A549 (cell line): ENCODE results near the gene SIVA1. TPM values are rescaled to one million over a fixed set of nuclear protein-coding genes. Genes with fewer than 3 reads are reported as not detected.

Experiments used
- ATAC-seq, 2 experiments: fragments of 200-7000 bp in 1 of 2; fragments of >200 bp in 1 of 2; cut with Nextera tagmentation in 1 of 2; cut with Tn5 transposase in 1 of 2; 3 replicates each; pipeline versions ENCODE4 v1.8.0 to v1.9.1; 2018 to 2020; ENCODE audit warnings: mild to moderate bottlenecking in 1 of 2, moderate library complexity in 1 of 2
- CTCF ChIA-PET: fragments of 300-600 bp; sonication (Branson Sonifier 250); formaldehyde crosslinking; extraction: SDS; loops from one replicate; lab custom pipeline; 2021; ENCODE audit warnings: antibody characterized with exemption, inconsistent platforms; lab: Yijun Ruan, JAX
- POLR2A ChIA-PET: fragments of 350-600 bp; formaldehyde crosslinking; extraction: SDS; loops from one replicate; lab custom pipeline; 2021; ENCODE audit warnings: antibody characterized with exemption, inconsistent platforms; lab: Yijun Ruan, JAX
- DNase-seq, 2 experiments: peaks; one replicate each; pipeline versions ENCODE4 v3.0.0 to v3.0.0-alpha.2; 2011 to 2016; ENCODE audit warnings: low read depth in 1 of 2, low spot score in 1 of 2
- FAIRE-seq: peaks from 2 replicates; lab custom pipeline; 2011; peaks lifted over from hg19 to GRCh38; lab: Jason Lieb, UNC
- H3K27ac ChIP-seq, 2 experiments: fragments of >200 bp; sonication (Bioruptor Twin); formaldehyde crosslinking; 3 replicates each; pipeline ENCODE4 v1.5.1; 2016 to 2017
- H3K4me1 ChIP-seq: fragments of >200 bp; sonication (Bioruptor Twin); formaldehyde crosslinking; 3 replicates; pipeline ENCODE4 v1.6.1; 2016
- H3K4me2 ChIP-seq: fragments of >200 bp; sonication (Bioruptor Twin); formaldehyde crosslinking; 3 replicates; pipeline ENCODE4 v1.6.1; 2016
- H3K4me3 ChIP-seq: fragments of >200 bp; sonication (Bioruptor Twin); formaldehyde crosslinking; 3 replicates; pipeline ENCODE4 v1.5.1; 2016
- H3K9me3 ChIP-seq: fragments of >200 bp; sonication (Bioruptor Twin); formaldehyde crosslinking; 3 replicates; pipeline ENCODE4 v1.6.1; 2016
- BCL3 ChIP-seq: fragments of >200 bp; sonication (Bioruptor Twin); formaldehyde crosslinking; IDR thresholded peaks from 3 replicates; pipeline ENCODE4 v1.6.1; 2016
- CBX8 ChIP-seq: fragments of 200-600 bp; sonication (generic); IDR thresholded peaks from 2 replicates; pipeline ENCODE4 v1.6.1; 2016
- CEBPB ChIP-seq, 2 experiments: fragments of >200 bp in 1 of 2; sonication (Bioruptor Twin) in 1 of 2; formaldehyde crosslinking in 1 of 2; IDR thresholded peaks; 2 replicates each; pipeline ENCODE4 v1.6.1; 2012 to 2016
- CHD2 ChIP-seq: fragments of 150-350 bp; IDR thresholded peaks from 2 replicates; pipeline ENCODE4 v1.6.1; 2014; ENCODE audit warnings: low read length; ENCODE audit not compliant: partially characterized antibody
- CHD4 ChIP-seq: fragments of 200-600 bp; sonication (generic); IDR thresholded peaks from 2 replicates; pipeline ENCODE4 v1.6.1; 2016; ENCODE audit warnings: antibody characterized with exemption, mild to moderate bottlenecking, borderline replicate concordance
- E2F6 ChIP-seq: IDR thresholded peaks from 2 replicates; pipeline ENCODE4 v1.6.1; 2012; ENCODE audit warnings: low read depth, borderline replicate concordance
- EHMT2 ChIP-seq: fragments of 200-600 bp; sonication (generic); IDR thresholded peaks from 2 replicates; pipeline ENCODE4 v1.6.1; 2016; ENCODE audit warnings: antibody characterized with exemption, low read depth, mild to moderate bottlenecking, moderate library complexity
- FOSB ChIP-seq: fragments of 250-450 bp; sonication (Bioruptor Pico); IDR thresholded peaks from 2 replicates; pipeline ENCODE4 v1.5.0; 2020; ENCODE audit warnings: mild to moderate bottlenecking, moderate library complexity
- FOSL2 ChIP-seq, 2 experiments: fragments of 450-650 bp in 1 of 2; fragments of >200 bp in 1 of 2; sonication (Bioruptor Twin) in 1 of 2; formaldehyde crosslinking; IDR thresholded peaks; 2 replicates each; pipeline versions ENCODE4 v1.5.0 to v1.6.1; 2016 to 2020; ENCODE audit warnings: mild to moderate bottlenecking in 1 of 2, moderate library complexity in 1 of 2
- GATA3 ChIP-seq: IDR thresholded peaks from 2 replicates; pipeline ENCODE4 v1.6.1; 2012; ENCODE audit warnings: borderline replicate concordance
- HDAC2 ChIP-seq: fragments of 200-600 bp; sonication (generic); IDR thresholded peaks from 2 replicates; pipeline ENCODE4 v1.6.1; 2016
- HEYL ChIP-seq: fragments of 250-450 bp; sonication (Bioruptor Pico); IDR thresholded peaks from 2 replicates; pipeline ENCODE4 v1.8.0; 2021; ENCODE audit warnings: mild to moderate bottlenecking, moderate library complexity
- HOXB13 ChIP-seq: fragments of 250-450 bp; sonication (Bioruptor Pico); IDR thresholded peaks from 2 replicates; pipeline ENCODE4 v1.5.0; 2020; ENCODE audit warnings: low read depth, mild to moderate bottlenecking, moderate library complexity
- JUN ChIP-seq, 2 experiments: fragments of >200 bp; sonication (Bioruptor Twin); formaldehyde crosslinking; IDR thresholded peaks; 2 replicates in 1 of 2; 3 replicates in 1 of 2; pipeline ENCODE4 v1.6.1; 2016 to 2017
- JUNB ChIP-seq: fragments of >200 bp; sonication (Bioruptor Twin); formaldehyde crosslinking; IDR thresholded peaks from 2 replicates; pipeline ENCODE4 v1.6.1; 2016
- KDM1A ChIP-seq: fragments of 200-600 bp; sonication (generic); IDR thresholded peaks from 2 replicates; pipeline ENCODE4 v1.6.1; 2016; ENCODE audit warnings: low read depth, mild to moderate bottlenecking
- NFE2L2 ChIP-seq: fragments of 150-350 bp; conservative IDR thresholded peaks from 2 replicates; pipeline ENCODE4 v1.6.1; 2014; ENCODE audit warnings: low read length
- NR3C1 ChIP-seq: fragments of >200 bp; sonication (Bioruptor Twin); formaldehyde crosslinking; IDR thresholded peaks from 3 replicates; pipeline ENCODE4 v1.6.1; 2017
- RARB ChIP-seq: fragments of 250-450 bp; sonication (Bioruptor Pico); IDR thresholded peaks from 2 replicates; pipeline ENCODE4 v1.8.0; 2021; ENCODE audit warnings: mild to moderate bottlenecking, moderate library complexity
- RCOR1 ChIP-seq: fragments of 150-350 bp; IDR thresholded peaks from 2 replicates; pipeline ENCODE4 v1.6.1; 2014; ENCODE audit warnings: antibody characterized with exemption, low read length, low read depth
- RFX5 ChIP-seq: fragments of 450-650 bp; IDR thresholded peaks from 2 replicates; pipeline ENCODE4 v1.7.1; 2014; ENCODE audit warnings: antibody characterized with exemption, mild to moderate bottlenecking, moderate library complexity
- RNF2 ChIP-seq: fragments of 200-600 bp; sonication (generic); IDR thresholded peaks from 2 replicates; pipeline ENCODE4 v1.6.1; 2016; ENCODE audit warnings: low read depth, mild to moderate bottlenecking, antibody characterized with exemption, moderate library complexity, borderline replicate concordance
- SMC3 ChIP-seq: fragments of >200 bp; sonication (Bioruptor Twin); formaldehyde crosslinking; IDR thresholded peaks from 3 replicates; pipeline ENCODE4 v1.6.1; 2018; ENCODE audit warnings: inconsistent platforms
- ZNF302 ChIP-seq: fragments of 250-450 bp; sonication (Bioruptor Pico); IDR thresholded peaks from 2 replicates; pipeline ENCODE4 v1.9.0; 2021; ENCODE audit warnings: inconsistent platforms, mild to moderate bottlenecking, moderate library complexity
- WGBS: methylation state at CpG from one replicate; pipeline ENCODE4 v1.1.6; 2017; ENCODE audit errors: missing lambda C conversion rate; 5-methylcytosine and 5-hydroxymethylcytosine counted together
- polyA plus RNA-seq, 4 experiments: library from polyadenylated mRNA; depleted of rRNA in 3 of 4; stranded (reverse); fragments of >200 nt; fragmentation: RNase III in 1 of 4; extraction: RNeasy Plus Mini Kit Qiagen cat#74134 plus additional on column Dnase treatment in 1 of 4; gene quantifications; 2 replicates in 3 of 4; 3 replicates in 1 of 4; pipeline ENCODE4 v1.2.3, GENCODE V29; 2011 to 2017
- TF ChIP-seq, protein P1 (sequence below): fragments of 250-450 bp; sonication (Bioruptor Pico); IDR thresholded peaks from 2 replicates; pipeline ENCODE4 v1.5.0; 2021; ENCODE audit warnings: mild to moderate bottlenecking, moderate library complexity, borderline replicate concordance
- TF ChIP-seq, protein P2 (sequence below): fragments of 250-450 bp; sonication (Bioruptor Pico); IDR thresholded peaks from 2 replicates; pipeline ENCODE4 v1.5.0; 2020; ENCODE audit warnings: low read depth, mild to moderate bottlenecking, moderate library complexity
- TF ChIP-seq, protein P3 (sequence below): fragments of >200 bp; sonication (Bioruptor Twin); formaldehyde crosslinking; IDR thresholded peaks from 2 replicates; pipeline ENCODE4 v1.6.1; 2016

SIVA1 gene
- polyA plus RNA-seq, 2 of the 4 experiments (the other 2 are of a cell fraction), result 90.0 to 169 TPM

DNA sequence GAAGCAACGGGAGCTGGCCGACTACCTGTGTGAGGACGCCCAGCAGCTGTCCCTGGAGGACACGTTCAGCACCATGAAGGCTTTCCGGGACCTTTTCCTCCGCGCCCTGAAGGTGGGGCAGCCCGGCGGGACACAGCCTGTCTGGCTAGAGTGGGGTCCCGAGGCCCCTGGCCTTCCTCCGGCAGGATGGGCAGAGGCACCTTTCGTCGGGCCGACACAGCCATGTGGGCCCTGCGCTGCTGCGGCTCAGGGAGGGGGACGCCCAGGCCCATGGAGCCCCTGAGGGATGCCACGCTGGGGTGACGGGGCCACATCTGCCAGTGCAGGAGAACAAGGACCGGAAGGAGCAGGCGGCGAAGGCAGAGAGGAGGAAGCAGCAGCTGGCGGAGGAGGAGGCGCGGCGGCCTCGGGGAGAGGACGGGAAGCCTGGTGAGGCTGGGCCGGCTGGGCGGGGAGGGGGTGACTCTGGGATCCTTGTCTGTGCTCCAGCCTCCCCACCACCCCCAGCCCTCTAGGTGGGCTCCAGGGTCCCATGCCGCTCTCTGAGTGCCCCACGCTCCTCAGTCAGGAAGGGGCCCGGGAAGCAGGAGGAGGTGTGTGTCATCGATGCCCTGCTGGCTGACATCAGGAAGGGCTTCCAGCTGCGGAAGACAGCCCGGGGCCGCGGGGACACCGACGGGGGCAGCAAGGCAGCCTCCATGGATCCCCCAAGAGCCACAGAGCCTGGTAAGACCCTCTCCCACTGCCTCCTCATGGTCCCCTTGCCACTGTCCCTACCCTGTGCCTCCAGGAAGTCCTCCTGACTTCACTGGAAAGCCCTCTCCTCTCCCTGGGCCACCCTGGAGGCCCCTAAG lies 39.8 kb upstream of the SIVA1 start:
- ChIA-PET CTCF (interaction anchor here (1.0 to 13.0 kb wide), 6 partner anchors 11 to 109 kb away, joined by 3 to 110 read pairs (median 4); partner anchors contain the start of gene ADSS1), POLR2A (no interaction called here)
- TF ChIP-seq CEBPB (IDR thresholded peaks at IDR 0.05) (no peak), FOSL2 (IDR thresholded peaks at IDR 0.05) (no peak), FOSL2 (CRISPR knock-in tag; IDR thresholded peaks at IDR 0.05) (no peak), RNF2 (no peak)
- TF ChIP-seq, protein P1, sequence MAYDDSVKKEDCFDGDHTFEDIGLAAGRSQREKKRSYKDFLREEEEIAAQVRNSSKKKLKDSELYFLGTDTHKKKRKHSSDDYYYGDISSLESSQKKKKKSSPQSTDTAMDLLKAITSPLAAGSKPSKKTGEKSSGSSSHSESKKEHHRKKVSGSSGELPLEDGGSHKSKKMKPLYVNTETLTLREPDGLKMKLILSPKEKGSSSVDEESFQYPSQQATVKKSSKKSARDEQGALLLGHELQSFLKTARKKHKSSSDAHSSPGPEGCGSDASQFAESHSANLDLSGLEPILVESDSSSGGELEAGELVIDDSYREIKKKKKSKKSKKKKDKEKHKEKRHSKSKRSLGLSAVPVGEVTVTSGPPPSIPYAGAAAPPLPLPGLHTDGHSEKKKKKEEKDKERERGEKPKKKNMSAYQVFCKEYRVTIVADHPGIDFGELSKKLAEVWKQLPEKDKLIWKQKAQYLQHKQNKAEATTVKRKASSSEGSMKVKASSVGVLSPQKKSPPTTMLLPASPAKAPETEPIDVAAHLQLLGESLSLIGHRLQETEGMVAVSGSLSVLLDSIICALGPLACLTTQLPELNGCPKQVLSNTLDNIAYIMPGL (CRISPR knock-in tag), result no peak
- H3K4me2 ChIP-seq, result no peak overlapping the region
- no peak overlapping the region for H3K27ac ChIP-seq
- DNase-seq, result no peak
- H3K4me1 ChIP-seq, result peaks cover 4% of the 10 kb centered on the region
- WGBS, result 98% methylated on average over 24 of the region's 40 CpGs
- no peak overlapping the region for H3K4me3 ChIP-seq
- FAIRE-seq, result no peak
- no peaks in the 10 kb centered on the region for H3K9me3 ChIP-seq
- ATAC-seq, result no peak

- no peak for FAIRE-seq
- ChIA-PET POLR2A (no interaction called here), CTCF (interaction anchor here (3.7 kb wide), 1 partner anchor 10 kb away, joined by 43 read pairs; the partner anchor contains the start of gene ADSS1)
- Histone ChIP-seq H3K4me3 (no peak overlapping the region), H3K4me2 (no peak overlapping the region), H3K9me3 (no peaks in the 10 kb centered on the region), H3K27ac (no peak overlapping the region), H3K4me1 (no peaks in the 10 kb centered on the region; the same call in 2 of the 3 replicates)
- no peak for ATAC-seq
- no peak for TF ChIP-seq SMC3
- no peak for TF ChIP-seq HEYL (CRISPR knock-in tag)
- TF ChIP-seq, protein P2, sequence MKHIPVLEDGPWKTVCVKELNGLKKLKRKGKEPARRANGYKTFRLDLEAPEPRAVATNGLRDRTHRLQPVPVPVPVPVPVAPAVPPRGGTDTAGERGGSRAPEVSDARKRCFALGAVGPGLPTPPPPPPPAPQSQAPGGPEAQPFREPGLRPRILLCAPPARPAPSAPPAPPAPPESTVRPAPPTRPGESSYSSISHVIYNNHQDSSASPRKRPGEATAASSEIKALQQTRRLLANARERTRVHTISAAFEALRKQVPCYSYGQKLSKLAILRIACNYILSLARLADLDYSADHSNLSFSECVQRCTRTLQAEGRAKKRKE (CRISPR knock-in tag), result no peak
- TF ChIP-seq EHMT2, result no peak
- TF ChIP-seq, protein P3, sequence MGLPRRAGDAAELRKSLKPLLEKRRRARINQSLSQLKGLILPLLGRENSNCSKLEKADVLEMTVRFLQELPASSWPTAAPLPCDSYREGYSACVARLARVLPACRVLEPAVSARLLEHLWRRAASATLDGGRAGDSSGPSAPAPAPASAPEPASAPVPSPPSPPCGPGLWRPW, result no peak
- TF ChIP-seq JUN (IDR thresholded peaks at IDR 0.05), result no peak
- no peak for TF ChIP-seq CHD2
- no peak for TF ChIP-seq HOXB13 (CRISPR knock-in tag)
- no peak for TF ChIP-seq HDAC2
- TF ChIP-seq FOSB, result no peak
- TF ChIP-seq GATA3, result no peak
- TF ChIP-seq ZNF302 (CRISPR knock-in tag), result no peak
- TF ChIP-seq NR3C1, result no peak
- TF ChIP-seq RCOR1, result no peak
- no peak for TF ChIP-seq JUNB
- no peak for TF ChIP-seq CHD4
- no peak for TF ChIP-seq RARB (CRISPR knock-in tag)
- no peak for DNase-seq
- WGBS, result 92% methylated on average over 12 of the region's 16 CpGs
Observed at GRCh38 chr14:104714066-104714465, 38.9 kb upstream of the SIVA1 start.

GRCh38 chr14:104714681-104715080 lies 38.3 kb upstream of the SIVA1 start:
- H3K4me3 ChIP-seq, result no peak overlapping the region
- no peak overlapping the region for H3K4me2 ChIP-seq
- H3K4me1 ChIP-seq, result no peaks in the 10 kb centered on the region
- ATAC-seq (no peak), DNase-seq (no peak), FAIRE-seq (no peak)
- H3K27ac ChIP-seq, result no peak overlapping the region
- ChIA-PET CTCF (no interaction called here), POLR2A (no interaction called here)
- WGBS, result 94% methylated on average over 30 of the region's 31 CpGs
- no peaks in the 10 kb centered on the region for H3K9me3 ChIP-seq
- TF ChIP-seq, protein P1 (CRISPR knock-in tag), result no peak
- TF ChIP-seq FOSB (no peak), BCL3 (no peak), CBX8 (no peak), RFX5 (no peak), E2F6 (no peak), HEYL (CRISPR knock-in tag) (no peak), CEBPB (IDR thresholded peaks at IDR 0.05) (no peak), RNF2 (no peak), NFE2L2 (no peak), KDM1A (no peak)
